GM18505 (cell line): ENCODE measurements around the gene HOXB4.

Experiments
- ATAC-seq: cut with Tn5 transposase; IDR thresholded peaks from one replicate; pipeline ENCODE4 v1.9.1; 2021; ENCODE audit not compliant: unreplicated experiment
- POLR2A ChIP-seq: IDR thresholded peaks from 4 replicates; pipeline ENCODE4 v1.6.1; 2011; ENCODE audit warnings: borderline replicate concordance; ENCODE audit not compliant: insufficient read depth, insufficient read length; ENCODE audit errors: extremely low read depth

The HOXB4 gene

GRCh38 chr17:48577946-48578615, at the start of gene HOXB4:
TSS of gene HOXB4 (minus strand) at chr17:48578350. CDS start at chr17:48578319, 31 bp downstream.
- peak; percentile 54 for ATAC-seq
- TF ChIP-seq POLR2A: peak; percentile 46

GRCh38 chr17:48627118-48627597, 49.0 kb upstream of the HOXB4 start:
- TF ChIP-seq POLR2A: no peak
- ATAC-seq: no peak

GRCh38 chr17:48626245-48627117, 48.3 kb upstream of the HOXB4 start, which contains the start of gene HOXB9:
TSS of gene HOXB9 (minus strand) at chr17:48626358. CDS start at chr17:48626269, 89 bp downstream.
- TF ChIP-seq POLR2A: no peak

GRCh38 chr17:48625495-48626244, 47.5 kb upstream of the HOXB4 start:
- no peak for TF ChIP-seq POLR2A
- no peak for ATAC-seq

More at GRCh38 chr17:48626245-48627117, 48.3 kb upstream of the HOXB4 start, which contains the start of gene HOXB9:
- no peak for ATAC-seq

- TF ChIP-seq POLR2A: no peak
- ATAC-seq: no peak
These were observed 46.7 kb upstream of the HOXB4 start for GRCh38 chr17:48624544-48625494.

GRCh38 chr17:48624118-48624517, 46.0 kb upstream of the HOXB4 start:
- ATAC-seq: no peak
- TF ChIP-seq POLR2A: no peak

GRCh38 chr17:48623583-48623982, 45.4 kb upstream of the HOXB4 start:
- TF ChIP-seq POLR2A: no peak
- ATAC-seq: no peak

- TF ChIP-seq POLR2A: no peak
- ATAC-seq: no peak
These were observed 44.7 kb upstream of the HOXB4 start for GRCh38 chr17:48622857-48623256.

- no peak for ATAC-seq
- no peak for TF ChIP-seq POLR2A
These were observed 43.6 kb upstream of the HOXB4 start for GRCh38 chr17:48621410-48622392.

- no peak for TF ChIP-seq POLR2A
- no peak for ATAC-seq
These were observed 42.5 kb upstream of the HOXB4 start for GRCh38 chr17:48620461-48621139.

- ATAC-seq: no peak
- TF ChIP-seq POLR2A: no peak
These were observed 41.8 kb upstream of the HOXB4 start for GRCh38 chr17:48619826-48620449.
